Adipose tissue (tissue), 3 donors: Measurements from ENCODE around the gene ZFP92. TPM values are rescaled to one million over a fixed set of nuclear protein-coding genes. Genes with fewer than 3 reads are reported as not detected.

Experiments
- H3K27ac ChIP-seq: one replicate; pipeline ENCODE4 v1.5.1; 2013; ENCODE audit warnings: low read depth, low read length
- WGBS, 3 donors: extraction: QIAGEN DNeasy Blood & Tissue Kit; methylation state at CpG; one replicate each; pipeline ENCODE4 v1.1.7; 2013; 5-methylcytosine and 5-hydroxymethylcytosine counted together
- polyA plus RNA-seq, 3 donors: library from polyadenylated mRNA; stranded (reverse); fragments of 200-250 nt; gene quantifications; one replicate each; pipeline ENCODE4 v1.2.3, GENCODE V29; 2013
- donor health status: healthy with polysubstance abuse.
- donor health status: Bipolar disorder and iron deficiency.
- donor health status: healthy.

The ZFP92 gene
- polyA plus RNA-seq, 3 donors, result 0.56 to 1.2 (median 1.0) TPM

- H3K27ac ChIP-seq, result no peak within 1 kb of the TSS
- 73 to 81% (median 81%) methylated on average over 20 to 30 of the region's 30 CpGs for WGBS, 3 donors
Observed at GRCh38 chrX:153445856-153446635, 34.8 kb downstream of the ZFP92 start, which contains the start of gene TREX2. TSS of gene TREX2 (minus strand) at chrX:153446056. CDS start at chrX:153445430, 626 bp downstream.

- WGBS, 3 donors, result 59 to 80% (median 75%) methylated on average over 8 to 10 of the region's 10 CpGs
Observed at GRCh38 chrX:153446636-153446936, 35.3 kb downstream of the ZFP92 start.

GRCh38 chrX:153446950-153447580 is 35.8 kb downstream of the ZFP92 start:
- 88 to 90% (median 90%) methylated on average over 8 to 17 of the region's 17 CpGs for WGBS, 3 donors
- H3K27ac ChIP-seq, result no peak overlapping the region

More at GRCh38 chrX:153446636-153446936, 35.3 kb downstream of the ZFP92 start:
- H3K27ac ChIP-seq, result no peak overlapping the region

- WGBS, 3 donors, result 77 to 94% (median 84%) methylated on average over 8 of the region's 8 CpGs
- H3K27ac ChIP-seq, result no peak overlapping the region
Observed at GRCh38 chrX:153447581-153447960, 36.3 kb downstream of the ZFP92 start.

GRCh38 chrX:153448556-153449367 is 37.5 kb downstream of the ZFP92 start:
- 89 to 96% (median 96%) methylated on average over 17 to 21 of the region's 21 CpGs for WGBS, 3 donors
- H3K27ac ChIP-seq, result no peak overlapping the region

- H3K27ac ChIP-seq, result no peak overlapping the region
- WGBS, 3 donors, result 83 to 92% (median 90%) methylated on average over 12 to 15 of the region's 15 CpGs
Observed at GRCh38 chrX:153449368-153450113, 38.3 kb downstream of the ZFP92 start.

GRCh38 chrX:153450114-153450948 is 39.1 kb downstream of the ZFP92 start:
- 87 to 95% (median 95%) methylated on average over 25 to 26 of the region's 26 CpGs for WGBS, 3 donors
- H3K27ac ChIP-seq, result no peak overlapping the region

GRCh38 chrX:153450949-153451277 is 39.6 kb downstream of the ZFP92 start:
- H3K27ac ChIP-seq, result no peak overlapping the region
- WGBS, 3 donors, result 82 to 91% (median 88%) methylated on average over 7 to 8 of the region's 8 CpGs

GRCh38 chrX:153454901-153455550 is 43.8 kb downstream of the ZFP92 start:
- no peak overlapping the region for H3K27ac ChIP-seq
- WGBS, 3 donors, result 92 to 99% (median 96%) methylated on average over 14 to 16 of the region's 16 CpGs

- H3K27ac ChIP-seq, result no peak overlapping the region
- 81 to 90% (median 89%) methylated on average over 13 to 16 of the region's 16 CpGs for WGBS, 3 donors
Observed at GRCh38 chrX:153455571-153455970, 44.3 kb downstream of the ZFP92 start.

- no peak overlapping the region for H3K27ac ChIP-seq
- 85 to 90% (median 89%) methylated on average over 8 to 12 of the region's 12 CpGs for WGBS, 3 donors
Observed at GRCh38 chrX:153456161-153456560, 44.9 kb downstream of the ZFP92 start.

GRCh38 chrX:153456704-153457103 is 45.4 kb downstream of the ZFP92 start:
- H3K27ac ChIP-seq, result no peak overlapping the region
- 90 to 97% (median 95%) methylated on average over 5 to 9 of the region's 9 CpGs for WGBS, 3 donors

GRCh38 chrX:153457136-153457825 is 46.0 kb downstream of the ZFP92 start:
- H3K27ac ChIP-seq, result no peak overlapping the region
- 84 to 96% (median 94%) methylated on average over 15 to 18 of the region's 18 CpGs for WGBS, 3 donors

GRCh38 chrX:153457827-153458466 is 46.7 kb downstream of the ZFP92 start:
- WGBS, 3 donors, result 89 to 94% (median 93%) methylated on average over 17 of the region's 17 CpGs
- H3K27ac ChIP-seq, result no peak overlapping the region

- WGBS, 3 donors, result 90 to 94% (median 91%) methylated on average over 4 of the region's 4 CpGs
- H3K27ac ChIP-seq, result no peak overlapping the region
Observed at GRCh38 chrX:153458476-153458875, 47.2 kb downstream of the ZFP92 start.

GRCh38 chrX:153459986-153460385 is 48.7 kb downstream of the ZFP92 start:
- WGBS, 3 donors, result 89 to 93% (median 92%) methylated on average over 4 of the region's 4 CpGs
- no peak overlapping the region for H3K27ac ChIP-seq
